CD4-positive, alpha-beta T cell (primary cell): ENCODE data around the gene ERF. TPM values are rescaled to one million over a fixed set of nuclear protein-coding genes. Genes with fewer than 3 reads are reported as not detected.

Source experiments
- ATAC-seq: fragments of 200-7000 bp; cut with Tn5 transposase; one replicate; pipeline ENCODE4 v1.10.0; 2022; ENCODE audit warnings: mild to moderate bottlenecking; ENCODE audit not compliant: poor library complexity
- CTCF ChIA-PET: fragments of 350-600 bp; sonication (Branson Sonifier 250); formaldehyde crosslinking; loops from one replicate; lab custom pipeline; 2021; ENCODE audit warnings: antibody characterized with exemption, inconsistent platforms; lab: Charles Lee
- POLR2A ChIA-PET: fragments of 350-600 bp; sonication (Branson Sonifier 250); formaldehyde crosslinking; loops from one replicate; lab custom pipeline; 2021; ENCODE audit warnings: antibody characterized with exemption, inconsistent platforms; lab: Charles Lee
- DNase-seq, 14 experiments: peaks; one replicate each; pipeline ENCODE4 v3.0.0-alpha.2; 2013 to 2020; ENCODE audit warnings: mixed read lengths in 2 of 14
- H3K27ac ChIP-seq, 2 donors: one replicate each; pipeline versions ENCODE4 v1.5.1 to v1.7.0; 2013; ENCODE audit warnings: low read length in 2 of 2, low read depth in 1 of 2, mild to moderate bottlenecking in 1 of 2
- H3K27me3 ChIP-seq, 2 experiments: 1 replicate in 1 of 2; 2 replicates in 1 of 2; pipeline versions ENCODE4 v1.6.1 to v1.7.0; 2013; ENCODE audit warnings: low read length in 2 of 2, control low read depth in 1 of 2, mild to moderate bottlenecking in 1 of 2, moderate library complexity in 1 of 2; ENCODE audit not compliant: insufficient read depth in 2 of 2, control insufficient read depth in 1 of 2
- H3K36me3 ChIP-seq: one replicate; pipeline ENCODE4 v1.6.1; 2013; ENCODE audit warnings: low read length, control low read depth; ENCODE audit not compliant: insufficient read depth
- H3K4me1 ChIP-seq: one replicate; pipeline ENCODE4 v1.6.1; 2013; ENCODE audit warnings: low read length, control low read depth; ENCODE audit not compliant: insufficient read depth
- H3K4me3 ChIP-seq: one replicate; pipeline ENCODE4 v1.5.1; 2013; ENCODE audit warnings: mild to moderate bottlenecking, low read length, moderate library complexity
- H3K9me3 ChIP-seq, 2 experiments: 1 replicate in 1 of 2; 2 replicates in 1 of 2; pipeline versions ENCODE4 v1.6.1 to v1.7.0; 2013; ENCODE audit warnings: low read length in 2 of 2, mild to moderate bottlenecking in 2 of 2, control low read depth in 1 of 2, moderate library complexity in 1 of 2; ENCODE audit not compliant: control insufficient read depth in 1 of 2, insufficient read depth in 1 of 2
- H3K27ac Mint-ChIP-seq: one replicate; pipeline ENCODE4 v1.8.0; 2020; ENCODE audit warnings: mixed read lengths
- H3K27me3 Mint-ChIP-seq: one replicate; pipeline ENCODE4 v1.8.0; 2021; ENCODE audit warnings: mixed read lengths
- H3K36me3 Mint-ChIP-seq: one replicate; pipeline ENCODE4 v1.8.0; 2021; ENCODE audit warnings: low read depth, mixed read lengths
- H3K4me1 Mint-ChIP-seq: one replicate; pipeline ENCODE4 v1.8.0; 2021; ENCODE audit warnings: low read depth, mixed read lengths
- H3K4me3 Mint-ChIP-seq: one replicate; pipeline ENCODE4 v1.8.0; 2020; ENCODE audit warnings: mild to moderate bottlenecking, mixed read lengths
- H3K9me3 Mint-ChIP-seq: one replicate; pipeline ENCODE4 v1.8.0; 2020; ENCODE audit warnings: mixed read lengths
- intact Hi-C, 2 experiments: fragments of 100-400 bp; cut with DNase I in 1 of 2; cut with micrococcal nuclease in 1 of 2; formaldehyde crosslinking; loops; one replicate each; pipeline versions ENCODE4 v1.15.1 to v1.9.0; 2023 to 2025; cut with DNase I, micrococcal nuclease
- total RNA-seq, 174 experiments: library from RNA in 2 of 174; stranded (reverse) in 2 of 174; gene quantifications; one replicate each; pipeline ENCODE4 v1.2.3 and lab custom pipeline; 2021 to 2026
- TF ChIP-seq, protein P1 (sequence below): fragments of 200-600 bp; IDR thresholded peaks from one replicate; pipeline ENCODE4 v1.8.0; 2022; ENCODE audit warnings: antibody characterized with exemption, mild to moderate bottlenecking

The ERF gene
- total RNA-seq, 2 experiments from 2014 or later: 105 to 113 TPM

DNA sequence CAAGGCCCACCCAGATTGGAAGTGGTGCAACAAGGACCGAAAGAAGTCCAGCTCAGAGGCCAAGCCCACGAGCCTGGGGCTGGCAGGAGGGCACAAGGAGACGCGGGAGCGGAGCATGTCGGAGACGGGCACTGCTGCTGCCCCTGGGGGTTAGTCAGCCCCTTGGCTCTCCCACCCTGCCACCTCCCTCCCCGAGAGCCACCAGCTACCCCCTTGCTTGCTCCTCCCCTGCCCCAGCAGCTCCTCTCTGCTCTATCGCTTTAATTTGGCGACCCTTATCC lies 32.8 kb upstream of the ERF start:
- H3K4me3 Mint-ChIP-seq: no peak overlapping the region
- no peaks in the 10 kb centered on the region for H3K9me3 ChIP-seq
- no peak overlapping the region for H3K4me3 ChIP-seq
- peaks cover 61% of the 10 kb centered on the region for H3K36me3 ChIP-seq
- DNase-seq: no peak
- ATAC-seq: no peak
- no peaks in the 10 kb centered on the region for H3K27me3 Mint-ChIP-seq
- H3K27ac Mint-ChIP-seq: no peak overlapping the region
- H3K4me1 Mint-ChIP-seq: peaks cover 24% of the 10 kb centered on the region
- ChIA-PET CTCF (no interaction called here), POLR2A (no interaction called here)
- H3K36me3 Mint-ChIP-seq: peaks cover 56% of the 10 kb centered on the region
- intact Hi-C loops: loop anchor here in 1 of 2 experiments (10.0 kb wide), 1 partner anchor 137 kb away; the partner anchor contains the start of gene LIPE
- H3K27ac ChIP-seq: no peak overlapping the region
- no peaks in the 10 kb centered on the region for H3K9me3 Mint-ChIP-seq
- TF ChIP-seq, protein P1, sequence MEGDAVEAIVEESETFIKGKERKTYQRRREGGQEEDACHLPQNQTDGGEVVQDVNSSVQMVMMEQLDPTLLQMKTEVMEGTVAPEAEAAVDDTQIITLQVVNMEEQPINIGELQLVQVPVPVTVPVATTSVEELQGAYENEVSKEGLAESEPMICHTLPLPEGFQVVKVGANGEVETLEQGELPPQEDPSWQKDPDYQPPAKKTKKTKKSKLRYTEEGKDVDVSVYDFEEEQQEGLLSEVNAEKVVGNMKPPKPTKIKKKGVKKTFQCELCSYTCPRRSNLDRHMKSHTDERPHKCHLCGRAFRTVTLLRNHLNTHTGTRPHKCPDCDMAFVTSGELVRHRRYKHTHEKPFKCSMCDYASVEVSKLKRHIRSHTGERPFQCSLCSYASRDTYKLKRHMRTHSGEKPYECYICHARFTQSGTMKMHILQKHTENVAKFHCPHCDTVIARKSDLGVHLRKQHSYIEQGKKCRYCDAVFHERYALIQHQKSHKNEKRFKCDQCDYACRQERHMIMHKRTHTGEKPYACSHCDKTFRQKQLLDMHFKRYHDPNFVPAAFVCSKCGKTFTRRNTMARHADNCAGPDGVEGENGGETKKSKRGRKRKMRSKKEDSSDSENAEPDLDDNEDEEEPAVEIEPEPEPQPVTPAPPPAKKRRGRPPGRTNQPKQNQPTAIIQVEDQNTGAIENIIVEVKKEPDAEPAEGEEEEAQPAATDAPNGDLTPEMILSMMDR: no peak
- no peaks in the 10 kb centered on the region for H3K27me3 ChIP-seq
- peaks cover 50% of the 10 kb centered on the region for H3K4me1 ChIP-seq

DNA sequence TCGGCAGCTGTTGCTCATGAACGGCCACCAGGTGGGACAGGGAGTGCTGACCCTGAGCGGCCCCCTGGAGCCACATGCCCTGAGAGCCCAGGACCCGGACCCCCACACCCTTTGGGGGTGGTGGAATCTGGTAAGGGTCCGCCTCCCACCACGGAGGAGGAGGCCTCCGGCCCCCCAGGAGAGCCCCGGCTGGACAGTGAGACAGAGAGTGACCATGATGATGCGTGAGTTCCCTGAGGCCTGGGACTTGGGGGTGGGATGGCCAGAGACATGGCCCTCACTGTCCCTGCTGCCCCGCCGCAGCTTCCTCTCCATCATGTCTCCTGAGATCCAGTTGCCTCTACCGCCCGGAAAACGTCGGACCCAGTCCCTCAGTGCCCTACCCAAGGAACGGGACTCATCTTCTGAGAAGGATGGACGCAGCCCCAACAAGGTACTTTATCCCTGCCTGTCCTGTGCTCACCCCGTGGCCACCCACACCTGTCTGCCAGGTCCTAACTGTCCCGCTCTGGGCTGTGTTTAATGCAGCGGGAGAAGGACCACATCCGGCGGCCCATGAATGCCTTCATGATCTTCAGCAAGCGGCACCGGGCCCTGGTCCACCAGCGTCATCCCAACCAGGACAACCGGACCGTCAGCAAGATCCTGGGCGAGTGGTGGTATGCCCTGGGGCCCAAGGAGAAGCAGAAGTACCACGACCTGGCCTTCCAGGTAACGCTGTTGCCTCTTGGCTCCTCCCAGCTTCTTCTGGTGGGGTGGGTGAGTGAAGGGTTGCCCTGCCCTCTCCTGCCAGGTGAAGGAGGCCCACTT lies 32.3 kb upstream of the ERF start:
- CTCF ChIA-PET: no interaction called here
- H3K4me1 ChIP-seq: peaks cover 54% of the 10 kb centered on the region
- DNase-seq (peak in 1 of 14 experiments; percentile 4), ATAC-seq (no peak)
- no peak overlapping the region for H3K4me3 Mint-ChIP-seq
- TF ChIP-seq, protein P1: no peak
- H3K9me3 ChIP-seq: no peaks in the 10 kb centered on the region
- no peaks in the 10 kb centered on the region for H3K27me3 ChIP-seq
- H3K27ac Mint-ChIP-seq: no peak overlapping the region
- POLR2A ChIA-PET: no interaction called here
- no peaks in the 10 kb centered on the region for H3K27me3 Mint-ChIP-seq
- no peaks in the 10 kb centered on the region for H3K9me3 Mint-ChIP-seq
- H3K4me3 ChIP-seq: no peak overlapping the region
- H3K36me3 Mint-ChIP-seq: peaks cover 52% of the 10 kb centered on the region
- H3K36me3 ChIP-seq: peaks cover 56% of the 10 kb centered on the region
- no peak overlapping the region for H3K27ac ChIP-seq
- H3K4me1 Mint-ChIP-seq: peaks cover 28% of the 10 kb centered on the region
- intact Hi-C loops: loop anchor here in 1 of 2 experiments (10.0 kb wide), 1 partner anchor 138 kb away; the partner anchor contains the start of gene LIPE

DNA sequence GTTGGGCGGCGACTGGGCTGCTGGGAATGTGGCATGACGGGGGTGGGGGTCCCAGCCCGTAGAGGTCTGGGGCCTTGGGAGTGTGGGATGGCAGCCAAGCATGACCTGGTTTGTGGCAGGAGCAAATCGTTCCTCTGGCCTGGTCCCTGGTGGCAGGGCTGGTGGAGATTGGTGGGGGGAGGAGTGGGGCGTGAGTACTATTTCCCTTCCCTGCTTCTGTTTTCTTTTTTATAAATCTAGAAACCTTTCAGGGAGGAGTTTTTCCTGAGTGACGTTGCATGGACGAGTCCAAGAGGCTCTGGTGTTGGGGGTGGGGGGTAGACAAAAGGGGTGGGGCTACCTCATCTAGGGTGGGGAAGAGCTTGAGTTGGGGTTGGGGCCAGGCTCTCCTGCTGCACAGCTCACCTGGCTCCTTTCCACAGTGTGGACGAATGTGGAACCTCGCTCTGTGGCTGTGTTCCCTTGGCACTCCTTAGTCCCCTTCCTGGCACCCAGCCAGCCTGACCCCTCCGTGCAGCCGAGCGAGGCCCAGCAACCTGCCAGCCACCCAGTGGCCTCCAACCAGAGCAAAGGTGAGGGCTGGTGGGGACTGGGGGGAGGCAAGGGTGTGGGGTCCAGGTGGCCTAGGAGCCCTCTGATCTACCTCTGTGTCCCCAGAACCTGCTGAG lies 31.6 kb upstream of the ERF start:
- H3K4me3 Mint-ChIP-seq: peak overlapping the region; percentile 65
- ChIA-PET CTCF (no interaction called here), POLR2A (no interaction called here)

More for the DNA sequence above, 31.6 kb upstream of the ERF start:
- intact Hi-C loops: loop anchor here in 1 of 2 experiments (10.0 kb wide), 1 partner anchor 138 kb away; the partner anchor contains the start of gene LIPE
- Mint-ChIP-seq H3K27me3 (no peaks in the 10 kb centered on the region), H3K36me3 (peaks cover 45% of the 10 kb centered on the region), H3K9me3 (no peaks in the 10 kb centered on the region), H3K27ac (peak overlapping the region; percentile 90), H3K4me1 (peaks cover 30% of the 10 kb centered on the region)
- no peak overlapping the region for H3K4me3 ChIP-seq
- no peak overlapping the region for H3K27ac ChIP-seq
- DNase-seq (peak in 2 of 14 experiments; percentile 13 to 48), ATAC-seq (no peak)
- H3K4me1 ChIP-seq: peaks cover 54% of the 10 kb centered on the region
- H3K9me3 ChIP-seq: no peaks in the 10 kb centered on the region
- TF ChIP-seq, protein P1: no peak
- H3K36me3 ChIP-seq: peaks cover 49% of the 10 kb centered on the region
- no peaks in the 10 kb centered on the region for H3K27me3 ChIP-seq
